Stimulated activated naive CD4-positive, alpha-beta T cell (primary cell): ENCODE measurements around the gene PTPRN2.

Source experiments
- DNase-seq, 6 experiments: peaks; one replicate each; lab custom pipeline; 2025; lab: John Stamatoyannopoulos, UW

Gene PTPRN2

GRCh38 chr7:158576050-158576762, 11.4 kb downstream of the PTPRN2 start:
- no peak for DNase-seq

GRCh38 chr7:158574308-158575036, 13.2 kb downstream of the PTPRN2 start:
- no peak for DNase-seq

GRCh38 chr7:158573310-158573709, 14.3 kb downstream of the PTPRN2 start:
- DNase-seq, result no peak

GRCh38 chr7:158572000-158572828, 15.4 kb downstream of the PTPRN2 start:
- no peak for DNase-seq

GRCh38 chr7:158570449-158571170, 17.0 kb downstream of the PTPRN2 start:
- no peak for DNase-seq

- DNase-seq, result no peak
Measured at GRCh38 chr7:158569858-158570323, 17.7 kb downstream of the PTPRN2 start.

GRCh38 chr7:158568974-158569857, 18.4 kb downstream of the PTPRN2 start:
- no peak for DNase-seq

GRCh38 chr7:158567153-158567603, 20.4 kb downstream of the PTPRN2 start:
- DNase-seq, result no peak

GRCh38 chr7:158564663-158565035, 23.0 kb downstream of the PTPRN2 start:
- DNase-seq, result no peak

GRCh38 chr7:158563911-158564662, 23.5 kb downstream of the PTPRN2 start:
- DNase-seq, result no peak

GRCh38 chr7:158563051-158563450, 24.6 kb downstream of the PTPRN2 start:
- no peak for DNase-seq

GRCh38 chr7:158562517-158562916, 25.1 kb downstream of the PTPRN2 start:
- no peak for DNase-seq

- no peak for DNase-seq
Measured at GRCh38 chr7:158561659-158562058, 26.0 kb downstream of the PTPRN2 start.

GRCh38 chr7:158560386-158560785, 27.2 kb downstream of the PTPRN2 start:
- DNase-seq, result no peak

- DNase-seq, result no peak
Measured at GRCh38 chr7:158559356-158559755, 28.3 kb downstream of the PTPRN2 start.

GRCh38 chr7:158558816-158559215, 28.8 kb downstream of the PTPRN2 start:
- no peak for DNase-seq

GRCh38 chr7:158557441-158557755, 30.2 kb downstream of the PTPRN2 start:
- no peak for DNase-seq

GRCh38 chr7:158556721-158557440, 30.7 kb downstream of the PTPRN2 start:
- no peak for DNase-seq

GRCh38 chr7:158555034-158555520, 32.5 kb downstream of the PTPRN2 start:
- DNase-seq, result no peak
